Suppressor macrophage treated with lipopolysaccharide for 4 hours (primary cell): ENCODE measurements around the gene MAML2.

ENCODE experiments used
- DNase-seq: peaks from one replicate; pipeline ENCODE4 v3.0.0-alpha.2; 2020

The MAML2 gene

GRCh38 chr11:96056576-96056975 lies 286.4 kb downstream of the MAML2 start:
- no peak for DNase-seq

GRCh38 chr11:96055706-96056387 lies 287.1 kb downstream of the MAML2 start:
- DNase-seq = no peak

- DNase-seq = peak; percentile 21
Measured at GRCh38 chr11:96054870-96055705, 287.9 kb downstream of the MAML2 start.

- no peak for DNase-seq
Measured at GRCh38 chr11:96052921-96053651, 289.9 kb downstream of the MAML2 start.

GRCh38 chr11:96051820-96052219 lies 291.2 kb downstream of the MAML2 start:
- no peak for DNase-seq

- DNase-seq = no peak
Measured at GRCh38 chr11:96050435-96051182, 292.4 kb downstream of the MAML2 start.

- DNase-seq = peak; percentile 17
Measured at GRCh38 chr11:96049426-96049825, 293.6 kb downstream of the MAML2 start.

GRCh38 chr11:96045622-96046456 lies 297.2 kb downstream of the MAML2 start:
- peak; percentile 64 for DNase-seq

- DNase-seq = no peak
Measured at GRCh38 chr11:96044747-96045146, 298.2 kb downstream of the MAML2 start.

- DNase-seq = no peak
Measured at GRCh38 chr11:96044311-96044710, 298.7 kb downstream of the MAML2 start.

- DNase-seq = no peak
Measured at GRCh38 chr11:96043291-96043690, 299.7 kb downstream of the MAML2 start.

- DNase-seq = no peak
Measured at GRCh38 chr11:96038046-96038445, 304.9 kb downstream of the MAML2 start.

GRCh38 chr11:96037405-96037949 lies 305.5 kb downstream of the MAML2 start:
- DNase-seq = no peak

- DNase-seq = no peak
Measured at GRCh38 chr11:96036863-96037262, 306.1 kb downstream of the MAML2 start.

- peak; percentile 40 for DNase-seq
Measured at GRCh38 chr11:96035740-96036078, 307.3 kb downstream of the MAML2 start.

- peak; percentile 45 for DNase-seq
Measured at GRCh38 chr11:96035031-96035739, 307.8 kb downstream of the MAML2 start.

- DNase-seq = no peak
Measured at GRCh38 chr11:96033599-96033998, 309.4 kb downstream of the MAML2 start.

- DNase-seq = no peak
Measured at GRCh38 chr11:96033095-96033494, 309.9 kb downstream of the MAML2 start.

- no peak for DNase-seq
Measured at GRCh38 chr11:96028746-96029145, 314.2 kb downstream of the MAML2 start.

GRCh38 chr11:96027021-96027420 lies 316.0 kb downstream of the MAML2 start:
- no peak for DNase-seq

- DNase-seq = no peak
Measured at GRCh38 chr11:96026310-96026709, 316.7 kb downstream of the MAML2 start.
